Nephron progenitor cell (in vitro differentiated cells): ENCODE data around the gene IL1A.

Experiments
- DNase-seq: peaks from one replicate; pipeline ENCODE4 v3.0.0; 2021
- H3K27ac Mint-ChIP-seq: 2 replicates; pipeline ENCODE4 v1.8.0; 2021; ENCODE audit warnings: mild to moderate bottlenecking, moderate library complexity, mixed read lengths
- H3K27me3 Mint-ChIP-seq: 2 replicates; pipeline ENCODE4 v1.8.0; 2021; ENCODE audit warnings: mild to moderate bottlenecking, low read depth, mixed read lengths; ENCODE audit not compliant: poor library complexity
- H3K36me3 Mint-ChIP-seq: 2 replicates; pipeline ENCODE4 v1.8.0; 2021; ENCODE audit warnings: low read depth, mixed read lengths
- H3K4me1 Mint-ChIP-seq: 2 replicates; pipeline ENCODE4 v1.8.0; 2021; ENCODE audit warnings: mixed read lengths
- H3K4me3 Mint-ChIP-seq: 2 replicates; pipeline ENCODE4 v1.8.0; 2021; ENCODE audit warnings: mild to moderate bottlenecking, moderate library complexity, mixed read lengths
- H3K9me3 Mint-ChIP-seq: 2 replicates; pipeline ENCODE4 v1.8.0; 2021; ENCODE audit warnings: mild to moderate bottlenecking, moderate library complexity, mixed read lengths
- CTCF ChIP-seq: fragments of 200-600 bp; sonication (generic); IDR thresholded peaks from 2 replicates; pipeline ENCODE4 v1.5.0; 2021; ENCODE audit warnings: antibody characterized with exemption

The IL1A gene

GRCh38 chr2:112820343-112820742 lies 36.0 kb upstream of the IL1A start:
- TF ChIP-seq CTCF, result no peak

GRCh38 chr2:112819081-112819480 lies 34.8 kb upstream of the IL1A start:
- no peaks in the 10 kb centered on the region for H3K36me3 Mint-ChIP-seq
- H3K4me3 Mint-ChIP-seq, result no peak overlapping the region
- no peak for TF ChIP-seq CTCF
- H3K27ac Mint-ChIP-seq, result no peak overlapping the region
- H3K9me3 Mint-ChIP-seq, result peaks cover 7% of the 10 kb centered on the region
- H3K4me1 Mint-ChIP-seq, result peaks cover 30% of the 10 kb centered on the region
- peaks cover 35% of the 10 kb centered on the region for H3K27me3 Mint-ChIP-seq
- no peak for DNase-seq

More at GRCh38 chr2:112820343-112820742, 36.0 kb upstream of the IL1A start:
- H3K9me3 Mint-ChIP-seq, result peaks cover 11% of the 10 kb centered on the region
- no peaks in the 10 kb centered on the region for H3K36me3 Mint-ChIP-seq
- no peak overlapping the region for H3K4me3 Mint-ChIP-seq
- H3K4me1 Mint-ChIP-seq, result peaks cover 25% of the 10 kb centered on the region
- DNase-seq, result no peak
- H3K27ac Mint-ChIP-seq, result no peak overlapping the region
- peaks cover 41% of the 10 kb centered on the region for H3K27me3 Mint-ChIP-seq

- no peaks in the 10 kb centered on the region for H3K36me3 Mint-ChIP-seq
- H3K9me3 Mint-ChIP-seq, result peaks cover 3% of the 10 kb centered on the region
- no peak overlapping the region for H3K4me3 Mint-ChIP-seq
- peaks cover 32% of the 10 kb centered on the region for H3K4me1 Mint-ChIP-seq
- peak; percentile 25 for DNase-seq
- no peak overlapping the region for H3K27ac Mint-ChIP-seq
- H3K27me3 Mint-ChIP-seq, result peaks cover 36% of the 10 kb centered on the region
- TF ChIP-seq CTCF, result no peak
Observed at GRCh38 chr2:112818094-112818902, 34.0 kb upstream of the IL1A start.

- Mint-ChIP-seq H3K4me3 (no peak overlapping the region), H3K27me3 (peaks cover 39% of the 10 kb centered on the region), H3K27ac (no peak overlapping the region), H3K4me1 (peaks cover 39% of the 10 kb centered on the region), H3K9me3 (no peaks in the 10 kb centered on the region), H3K36me3 (no peaks in the 10 kb centered on the region)
- no peak for TF ChIP-seq CTCF
- DNase-seq, result no peak
Observed at GRCh38 chr2:112817082-112817689, 32.9 kb upstream of the IL1A start.

GRCh38 chr2:112814278-112814677 lies 30.0 kb upstream of the IL1A start:
- Mint-ChIP-seq H3K4me1 (peaks cover 35% of the 10 kb centered on the region), H3K27ac (no peak overlapping the region), H3K9me3 (peaks cover 3% of the 10 kb centered on the region), H3K4me3 (no peak overlapping the region), H3K36me3 (no peaks in the 10 kb centered on the region), H3K27me3 (peaks cover 37% of the 10 kb centered on the region)
- no peak for TF ChIP-seq CTCF
- DNase-seq, result peak; percentile 13
